ENCODE data around the gene ADCY3. TPM values are rescaled to one million over a fixed set of nuclear protein-coding genes. Genes with fewer than 3 reads are reported as not detected.

Gene ADCY3
- total RNA-seq, 1 experiment from 2014 or later, result 71.1 TPM

- CTCF ChIA-PET, result no interaction called here
- BruUV-seq (replicated peaks), result no TSS peak
- peak overlapping the region; percentile 99 for H3K4me2 ChIP-seq (ENCODE audit: low read length)
Measured at GRCh38 chr2:24918326-24919036, 1.6 kb downstream of the ADCY3 start.

More at GRCh38 chr2:24918326-24919036, 1.6 kb downstream of the ADCY3 start:
- Histone ChIP-seq H3K27ac (ENCODE audit: low read depth, low read length) (peak overlapping the region; percentile 75; the same call in 1 of the 2 replicates), H3K36me3 (ENCODE audit: control insufficient read depth in 1 of 2, insufficient read depth in 2 of 2, low read length in 2 of 2) (peaks cover 0 to 5% of the 10 kb centered on the region in 2 experiments; a peak in 1 of 4 replicates), H3K9me3 (ENCODE audit: control insufficient read depth in 1 of 2, insufficient read depth in 1 of 2, low read depth in 1 of 2, low read length in 2 of 2) (no peaks in the 10 kb centered on the region), H3K9me2 (ENCODE audit: insufficient read depth) (no peaks in the 10 kb centered on the region), H4K20me1 (ENCODE audit: insufficient read depth) (no peaks in the 10 kb centered on the region), H2AFZ (ENCODE audit: low read depth, low read length, poor library complexity, severe bottlenecking) (no peak overlapping the region), H3K4me1 (ENCODE audit: control insufficient read depth in 1 of 2, insufficient read depth in 2 of 2, low read length in 2 of 2) (peaks cover 5 to 20% of the 10 kb centered on the region in 2 experiments; a peak in 3 of 4 replicates), H3K79me2 (ENCODE audit: insufficient read depth, low read length) (peaks cover 60% of the 10 kb centered on the region), H3K9ac (ENCODE audit: low read length) (peak overlapping the region; percentile 83), H3K27me3 (ENCODE audit: insufficient read depth, low read length) (no peaks in the 10 kb centered on the region), H3K4me3 (replicated peaks in 1 of 2; ENCODE audit: low read depth in 1 of 2, low read length in 2 of 2) (peak overlapping the region; percentile 66 to 81)
- DNase-seq (ENCODE audit: low read depth, low spot score), result no peak
- intact Hi-C loops (cut with micrococcal nuclease), result no loop called here
- ChIA-PET RAD21 (ENCODE audit: low non-redundant PET in 1 of 2, low total read pairs in 2 of 2, uncharacterized antibody in 2 of 2, unreplicated experiment in 2 of 2) (no interaction called here), POLR2A (interaction anchor here (0.6 kb wide), 1 partner anchor 58 kb away, joined by 5 read pairs; no protein-coding TSS in a partner anchor)
- ATAC-seq, result no peak
- no peak for TF ChIP-seq CTCF (IDR thresholded peaks at IDR 0.05 in 2 of 3, conservative IDR thresholded peaks at IDR 0.05 in 1 of 3; ENCODE audit: borderline replicate concordance in 1 of 3, insufficient read depth in 1 of 3, low read depth in 2 of 3, low read length in 2 of 3)
- no peak for TF ChIP-seq EGR1 (IDR thresholded peaks at IDR 0.05; ENCODE audit: low read depth)
- TF ChIP-seq EZH2 (IDR thresholded peaks at IDR 0.05), result no peak
- TF ChIP-seq POLR2AphosphoS5 (IDR thresholded peaks at IDR 0.05; ENCODE audit: low read depth, low read length), result no peak
- TF ChIP-seq SRF (IDR thresholded peaks at IDR 0.05; ENCODE audit: low read depth), result no peak
- TF ChIP-seq SIN3A (IDR thresholded peaks at IDR 0.05; ENCODE audit: low read depth), result no peak

All from HCT116 (cell line).